NCI-H526 (cell line): ENCODE measurements around the gene PLA2G12A.

Source experiments
- DNase-seq, 2 experiments: peaks; one replicate each; lab custom pipeline; 2025; lab: John Stamatoyannopoulos, UW

PLA2G12A gene

GRCh38 chr4:109729718-109730618 lies at the start of gene PLA2G12A:
PLA2G12A (minus strand) TSS chr4:109730070; CDS start chr4:109729809, 261 bp downstream.
- peak; percentile 85 to 95 for DNase-seq

- no peak for DNase-seq
Measured at GRCh38 chr4:109764789-109765402, 35.0 kb upstream of the PLA2G12A start.

GRCh38 chr4:109764376-109764775 lies 34.5 kb upstream of the PLA2G12A start:
- DNase-seq: peak; percentile 74 to 77

GRCh38 chr4:109760682-109761081 lies 30.8 kb upstream of the PLA2G12A start:
- no peak for DNase-seq

- no peak for DNase-seq
Measured at GRCh38 chr4:109755656-109756055, 25.8 kb upstream of the PLA2G12A start.

- no peak for DNase-seq
Measured at GRCh38 chr4:109754093-109754857, 24.4 kb upstream of the PLA2G12A start.

GRCh38 chr4:109752525-109752924 lies 22.7 kb upstream of the PLA2G12A start:
- DNase-seq: peak in 1 of 2 experiments; percentile 11

- no peak for DNase-seq
Measured at GRCh38 chr4:109751852-109752251, 22.0 kb upstream of the PLA2G12A start.

- no peak for DNase-seq
Measured at GRCh38 chr4:109750652-109751244, 20.9 kb upstream of the PLA2G12A start.

GRCh38 chr4:109749388-109750082 lies 19.7 kb upstream of the PLA2G12A start:
- DNase-seq: no peak

- no peak for DNase-seq
Measured at GRCh38 chr4:109748114-109748513, 18.2 kb upstream of the PLA2G12A start.

GRCh38 chr4:109746728-109747127 lies 16.9 kb upstream of the PLA2G12A start:
- no peak for DNase-seq

- no peak for DNase-seq
Measured at GRCh38 chr4:109745830-109746229, 16.0 kb upstream of the PLA2G12A start.

GRCh38 chr4:109739547-109739946 lies 9.7 kb upstream of the PLA2G12A start:
- no peak for DNase-seq

- no peak for DNase-seq
Measured at GRCh38 chr4:109738104-109738872, 8.4 kb upstream of the PLA2G12A start.

GRCh38 chr4:109735566-109736365 lies 5.9 kb upstream of the PLA2G12A start:
- no peak for DNase-seq

- DNase-seq: no peak
Measured at GRCh38 chr4:109733728-109734127, 3.9 kb upstream of the PLA2G12A start.

GRCh38 chr4:109730619-109731545 lies 1.0 kb upstream of the PLA2G12A start:
- DNase-seq: no peak
